ENCODE measurements around the gene MRPS25.

MRPS25 gene

DNA sequence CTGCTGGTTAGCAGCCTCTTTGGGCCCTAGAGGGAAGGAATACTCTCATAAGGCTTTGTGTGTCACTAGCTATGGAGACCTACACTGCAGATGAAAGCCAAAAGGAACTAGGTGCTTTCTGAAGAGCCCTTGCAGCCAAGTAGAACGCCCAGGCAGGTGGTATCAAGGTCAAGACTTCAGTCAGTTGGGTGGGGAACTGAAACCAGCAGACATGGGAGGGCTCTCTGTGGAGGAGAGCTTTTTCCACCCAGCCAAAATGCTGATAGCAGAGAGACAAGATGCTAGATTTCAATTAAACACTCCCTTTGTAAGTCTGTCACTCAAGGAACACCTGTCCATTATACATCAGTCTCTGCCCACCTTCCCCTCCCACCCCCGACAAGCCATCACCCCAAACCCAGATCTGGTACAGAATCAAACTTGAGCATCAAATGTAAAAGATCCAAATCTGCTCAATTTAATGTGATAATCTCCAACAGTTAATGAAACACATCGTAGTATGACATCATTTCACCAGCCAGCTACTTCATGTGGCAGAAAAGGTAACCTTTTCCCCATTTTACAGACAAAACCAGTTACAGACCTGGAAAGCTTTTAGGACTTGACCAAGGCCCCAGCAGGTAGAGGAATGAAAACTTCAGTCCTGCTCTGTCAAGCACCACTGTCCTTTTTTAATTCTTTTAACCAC lies 14.6 kb downstream of the MRPS25 start:
- Histone ChIP-seq H3K4me3 (replicated peaks; ENCODE audit: low read depth, low read length) (no peak overlapping the region), H3K36me3 (ENCODE audit: control insufficient read depth, insufficient read depth, low read length) (peaks cover 28% of the 10 kb centered on the region)
- DNase-seq (ENCODE audit: extremely low read depth, insufficient read length): peak; percentile 66

DNA sequence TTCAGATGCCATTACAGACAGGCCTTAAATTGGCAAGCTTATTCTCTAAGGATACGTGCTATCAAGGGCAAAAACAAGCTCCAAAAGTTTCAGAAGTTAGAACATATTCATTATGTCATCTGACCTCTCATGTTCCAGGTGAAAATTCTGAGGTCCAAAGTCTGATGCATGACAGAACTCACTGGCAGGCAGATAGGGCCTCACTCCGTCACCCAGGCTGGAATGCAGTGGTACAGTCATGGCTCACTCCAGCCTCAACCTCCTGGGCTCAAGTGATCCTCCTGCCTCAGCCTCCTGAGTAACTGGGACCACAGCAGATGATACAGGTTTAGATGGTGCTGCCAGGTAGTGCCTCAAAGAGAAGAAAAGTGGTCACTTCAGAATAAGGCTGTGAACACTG lies 15.5 kb downstream of the MRPS25 start:
- Histone ChIP-seq H3K4me3 (replicated peaks; ENCODE audit: low read depth, low read length) (no peak overlapping the region), H3K36me3 (ENCODE audit: control insufficient read depth, insufficient read depth, low read length) (peaks cover 32% of the 10 kb centered on the region), H3K27me3 (replicated peaks; ENCODE audit: control insufficient read depth, insufficient read depth, low read length) (no peaks in the 10 kb centered on the region)
- DNase-seq (ENCODE audit: extremely low read depth, insufficient read length): no peak
- TF ChIP-seq, protein P1, sequence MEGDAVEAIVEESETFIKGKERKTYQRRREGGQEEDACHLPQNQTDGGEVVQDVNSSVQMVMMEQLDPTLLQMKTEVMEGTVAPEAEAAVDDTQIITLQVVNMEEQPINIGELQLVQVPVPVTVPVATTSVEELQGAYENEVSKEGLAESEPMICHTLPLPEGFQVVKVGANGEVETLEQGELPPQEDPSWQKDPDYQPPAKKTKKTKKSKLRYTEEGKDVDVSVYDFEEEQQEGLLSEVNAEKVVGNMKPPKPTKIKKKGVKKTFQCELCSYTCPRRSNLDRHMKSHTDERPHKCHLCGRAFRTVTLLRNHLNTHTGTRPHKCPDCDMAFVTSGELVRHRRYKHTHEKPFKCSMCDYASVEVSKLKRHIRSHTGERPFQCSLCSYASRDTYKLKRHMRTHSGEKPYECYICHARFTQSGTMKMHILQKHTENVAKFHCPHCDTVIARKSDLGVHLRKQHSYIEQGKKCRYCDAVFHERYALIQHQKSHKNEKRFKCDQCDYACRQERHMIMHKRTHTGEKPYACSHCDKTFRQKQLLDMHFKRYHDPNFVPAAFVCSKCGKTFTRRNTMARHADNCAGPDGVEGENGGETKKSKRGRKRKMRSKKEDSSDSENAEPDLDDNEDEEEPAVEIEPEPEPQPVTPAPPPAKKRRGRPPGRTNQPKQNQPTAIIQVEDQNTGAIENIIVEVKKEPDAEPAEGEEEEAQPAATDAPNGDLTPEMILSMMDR (IDR thresholded peaks at IDR 0.05; ENCODE audit: insufficient read depth, low read length, poor library complexity, severe bottlenecking): no peak

More for the DNA sequence above, 14.6 kb downstream of the MRPS25 start:
- TF ChIP-seq, protein P1 (IDR thresholded peaks at IDR 0.05; ENCODE audit: insufficient read depth, low read length, poor library complexity, severe bottlenecking): no peak
- no peaks in the 10 kb centered on the region for H3K27me3 ChIP-seq (replicated peaks; ENCODE audit: control insufficient read depth, insufficient read depth, low read length)

DNA sequence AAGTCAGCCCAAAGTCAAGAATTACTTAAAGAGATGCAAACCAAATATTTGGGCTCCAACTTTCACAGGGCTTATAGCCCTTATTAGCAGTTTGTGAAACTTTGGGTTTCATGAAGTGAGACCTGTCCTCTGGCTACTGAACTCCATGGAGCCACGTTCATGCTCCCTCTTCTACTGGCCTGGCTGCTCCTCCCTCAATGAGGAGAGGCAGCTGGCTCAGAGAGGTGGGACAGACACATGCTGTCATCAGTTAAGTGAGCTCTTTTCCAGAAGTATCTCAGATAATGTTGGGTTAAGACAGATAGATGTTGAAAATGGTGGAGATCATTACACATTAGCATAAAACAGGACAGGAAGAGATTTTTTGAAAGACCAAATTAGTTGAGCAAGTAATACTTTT lies 19.4 kb downstream of the MRPS25 start:
- no peak for DNase-seq (ENCODE audit: extremely low read depth, insufficient read length)
- H3K27me3 ChIP-seq (replicated peaks; ENCODE audit: control insufficient read depth, insufficient read depth, low read length): no peaks in the 10 kb centered on the region
- peaks cover 37% of the 10 kb centered on the region for H3K36me3 ChIP-seq (ENCODE audit: control insufficient read depth, insufficient read depth, low read length)
- H3K4me3 ChIP-seq (replicated peaks; ENCODE audit: low read depth, low read length): no peak overlapping the region
- TF ChIP-seq, protein P1 (IDR thresholded peaks at IDR 0.05; ENCODE audit: insufficient read depth, low read length, poor library complexity, severe bottlenecking): no peak

DNA sequence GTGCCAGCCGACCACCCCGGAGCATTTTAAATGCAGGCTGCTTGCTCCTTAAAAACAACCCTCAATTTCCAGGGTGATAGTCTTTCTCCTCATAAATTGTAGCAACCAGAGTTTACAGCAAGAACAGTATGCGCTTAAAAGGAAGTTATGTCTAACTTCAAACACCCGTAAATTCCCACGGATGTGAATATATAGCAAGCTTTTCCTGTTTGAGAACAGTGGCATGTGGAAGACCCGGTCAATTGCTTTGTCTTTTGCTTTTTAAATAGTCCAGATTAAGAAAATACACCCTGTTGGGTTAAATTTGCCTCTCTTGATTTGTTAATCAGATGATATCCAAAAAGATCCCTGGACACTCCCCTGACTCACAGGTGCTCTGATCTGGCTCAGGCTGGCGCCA lies 20.8 kb downstream of the MRPS25 start:
- no peaks in the 10 kb centered on the region for H3K27me3 ChIP-seq (replicated peaks; ENCODE audit: control insufficient read depth, insufficient read depth, low read length)
- H3K36me3 ChIP-seq (ENCODE audit: control insufficient read depth, insufficient read depth, low read length): peaks cover 39% of the 10 kb centered on the region
- H3K4me3 ChIP-seq (replicated peaks; ENCODE audit: low read depth, low read length): no peak overlapping the region
- TF ChIP-seq, protein P1 (IDR thresholded peaks at IDR 0.05; ENCODE audit: insufficient read depth, low read length, poor library complexity, severe bottlenecking): no peak
- DNase-seq (ENCODE audit: extremely low read depth, insufficient read length): no peak

DNA sequence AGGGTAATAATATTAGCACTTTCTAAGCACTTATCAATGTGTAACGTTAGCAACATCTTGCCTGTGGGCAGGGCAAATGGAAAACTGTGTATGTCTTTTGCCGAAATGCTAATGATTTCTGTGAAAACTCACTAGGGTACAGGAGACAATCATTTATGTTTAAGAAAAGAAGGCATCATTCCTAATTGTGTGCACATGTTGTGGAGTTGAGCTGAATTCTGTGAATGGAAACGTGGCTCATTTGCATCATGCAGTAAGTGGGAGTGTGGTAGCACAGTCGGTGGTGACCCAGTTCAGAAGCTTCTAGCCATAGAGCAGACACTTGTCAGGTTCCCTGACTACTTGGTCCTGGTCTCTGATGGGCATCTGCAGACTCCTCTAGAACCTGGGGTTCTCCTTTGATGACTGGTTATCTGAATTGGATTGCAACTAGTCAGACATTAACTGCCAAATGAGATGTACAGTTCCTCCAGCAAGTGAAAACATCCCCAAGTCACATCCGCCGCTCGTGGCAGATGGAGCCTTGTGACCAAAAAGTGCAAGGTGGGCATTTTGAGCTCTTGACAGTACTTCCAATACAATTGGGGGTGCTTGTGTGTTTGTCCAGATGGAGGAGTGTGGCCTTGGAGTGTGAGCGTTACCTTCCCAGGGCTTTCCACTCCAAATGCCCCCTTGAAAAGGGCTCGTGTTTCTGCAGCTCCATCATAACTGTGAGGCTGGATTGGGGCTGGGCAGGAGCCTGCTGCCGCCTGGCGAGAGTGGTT lies 21.5 kb downstream of the MRPS25 start:
- Histone ChIP-seq H3K36me3 (ENCODE audit: control insufficient read depth, insufficient read depth, low read length) (peaks cover 39% of the 10 kb centered on the region), H3K27me3 (replicated peaks; ENCODE audit: control insufficient read depth, insufficient read depth, low read length) (no peaks in the 10 kb centered on the region), H3K4me3 (replicated peaks; ENCODE audit: low read depth, low read length) (no peak overlapping the region)
- no peak for DNase-seq (ENCODE audit: extremely low read depth, insufficient read length)
- TF ChIP-seq, protein P1 (IDR thresholded peaks at IDR 0.05; ENCODE audit: insufficient read depth, low read length, poor library complexity, severe bottlenecking): no peak
